H1 (cell line): ENCODE results near the gene MACROD2. TPM values are rescaled to one million over a fixed set of nuclear protein-coding genes. Genes with fewer than 3 reads are reported as not detected.

Experiments used
- CTCF ChIA-PET: fragments of 300-600 bp; sonication (Branson Sonifier 250); formaldehyde crosslinking; loops from one replicate; lab custom pipeline; 2021; ENCODE audit not compliant: partially characterized antibody; lab: Charles Lee
- POLR2A ChIA-PET: fragments of 300-600 bp; sonication (Branson Sonifier 250); formaldehyde crosslinking; loops from one replicate; lab custom pipeline; 2021; ENCODE audit warnings: inconsistent platforms; ENCODE audit not compliant: partially characterized antibody; lab: Charles Lee
- DNase-seq, 2 experiments: peaks; one replicate each; pipeline versions ENCODE4 v3.0.0 to v3.0.0-alpha.2; 2010 to 2022; ENCODE audit warnings: low spot score in 2 of 2, low read depth in 1 of 2, mixed read lengths in 1 of 2
- FAIRE-seq: peaks from 2 replicates; lab custom pipeline; 2011; peaks lifted over from hg19 to GRCh38; lab: Jason Lieb, UNC
- H2AFZ ChIP-seq: 2 replicates; pipeline ENCODE4 v1.8.1; 2012; ENCODE audit warnings: low read length, inconsistent platforms
- H2AK5ac ChIP-seq: 2 replicates; pipeline ENCODE4 v1.6.1; 2013; ENCODE audit warnings: low read depth, low read length
- H2BK120ac ChIP-seq: replicated peaks from 2 replicates; pipeline ENCODE3; 2013; ENCODE audit warnings: low read depth, low read length, inconsistent platforms
- H2BK12ac ChIP-seq: 2 replicates; pipeline ENCODE4 v1.6.1; 2013; ENCODE audit warnings: low read depth, low read length
- H2BK15ac ChIP-seq: 2 replicates; pipeline ENCODE4 v1.6.1; 2013; ENCODE audit warnings: low read length
- H2BK20ac ChIP-seq: 2 replicates; pipeline ENCODE4 v1.6.1; 2013; ENCODE audit warnings: low read length
- H2BK5ac ChIP-seq: 2 replicates; pipeline ENCODE4 v1.6.1; 2013; ENCODE audit warnings: low read depth, low read length
- H3K14ac ChIP-seq: 2 replicates; pipeline ENCODE4 v1.6.1; 2013; ENCODE audit warnings: inconsistent platforms; ENCODE audit not compliant: insufficient read length
- H3K18ac ChIP-seq: 2 replicates; pipeline ENCODE4 v1.6.1; 2013; ENCODE audit warnings: low read length; ENCODE audit errors: extremely low read depth
- H3K23ac ChIP-seq: 2 replicates; pipeline ENCODE4 v1.6.1; 2013; ENCODE audit warnings: inconsistent platforms; ENCODE audit not compliant: insufficient read length
- H3K23me2 ChIP-seq: 2 replicates; pipeline ENCODE4 v1.6.1; 2013; ENCODE audit warnings: low read depth, low read length
- H3K27ac ChIP-seq: 2 replicates; pipeline ENCODE4 v1.6.1; 2011; ENCODE audit warnings: low read depth, low read length, inconsistent platforms
- H3K27me3 ChIP-seq, 4 experiments: replicated peaks in 1 of 4; 1 replicate in 1 of 4; 2 replicates in 3 of 4; pipeline versions ENCODE4 v1.6.1 to v1.8.1; 2011 to 2013; ENCODE audit warnings: low read length in 3 of 4, mild to moderate bottlenecking in 3 of 4, inconsistent platforms in 2 of 4, mixed read lengths in 2 of 4, moderate library complexity in 1 of 4; ENCODE audit not compliant: control insufficient read depth in 3 of 4, insufficient read depth in 3 of 4; ENCODE audit errors: extremely low read depth in 1 of 4
- H3K36me3 ChIP-seq, 4 experiments: 2 replicates each; pipeline versions ENCODE4 v1.6.1 to v1.8.1; 2011 to 2013; ENCODE audit warnings: mild to moderate bottlenecking in 4 of 4, low read length in 3 of 4, moderate library complexity in 2 of 4, control low read depth in 1 of 4, inconsistent platforms in 1 of 4; ENCODE audit not compliant: insufficient read depth in 4 of 4, control insufficient read depth in 2 of 4
- H3K4ac ChIP-seq: replicated peaks from 2 replicates; pipeline ENCODE3; 2013; ENCODE audit warnings: low read length, low read depth, mixed read lengths, inconsistent platforms; ENCODE audit not compliant: insufficient read length
- H3K4me1 ChIP-seq, 4 experiments: replicated peaks in 1 of 4; 1 replicate in 1 of 4; 2 replicates in 3 of 4; pipeline versions ENCODE4 v1.6.1 to v1.8.1; 2011 to 2013; ENCODE audit warnings: low read length in 3 of 4, inconsistent platforms in 2 of 4, mixed read lengths in 1 of 4; ENCODE audit not compliant: insufficient read depth in 4 of 4, control insufficient read depth in 3 of 4
- H3K4me2 ChIP-seq, 2 experiments: 2 replicates each; pipeline versions ENCODE4 v1.6.1 to v1.8.1; 2011 to 2013; ENCODE audit warnings: low read depth in 2 of 2, low read length in 2 of 2, control low read depth in 1 of 2, inconsistent platforms in 1 of 2, mild to moderate bottlenecking in 1 of 2; ENCODE audit not compliant: insufficient read depth in 1 of 2
- H3K4me3 ChIP-seq, 4 experiments: fragments of 200-600, 300-600 bp in 1 of 4; sonication (generic), shearing (Covaris generic), sonication (Bioruptor Twin) in 1 of 4; 2 replicates each; pipeline versions ENCODE4 v1.5.1 to v1.8.1; 2011 to 2016; ENCODE audit warnings: low read length in 4 of 4, low read depth in 3 of 4, control low read depth in 2 of 4, inconsistent platforms in 2 of 4, mild to moderate bottlenecking in 2 of 4, mixed read lengths in 1 of 4, moderate library complexity in 1 of 4; ENCODE audit not compliant: insufficient read depth in 2 of 4; ENCODE audit errors: extremely low read depth in 1 of 4
- H3K56ac ChIP-seq: replicated peaks from 2 replicates; pipeline ENCODE3; 2013; ENCODE audit warnings: low read depth, mild to moderate bottlenecking, mixed read lengths, low read length, inconsistent platforms; ENCODE audit not compliant: insufficient read length
- H3K79me1 ChIP-seq: 2 replicates; pipeline ENCODE4 v1.6.1; 2013; ENCODE audit warnings: low read depth, low read length, control low read depth
- H3K79me2 ChIP-seq, 2 experiments: 2 replicates each; pipeline versions ENCODE4 v1.6.1 to v1.8.1; 2012 to 2013; ENCODE audit warnings: low read length in 2 of 2, mild to moderate bottlenecking in 2 of 2, inconsistent platforms in 1 of 2; ENCODE audit not compliant: insufficient read depth in 2 of 2, control insufficient read depth in 1 of 2
- H3K9ac ChIP-seq, 4 experiments: replicated peaks in 1 of 4; 1 replicate in 1 of 4; 2 replicates in 3 of 4; pipeline versions ENCODE4 v1.6.1 to v1.8.1; 2011 to 2013; ENCODE audit warnings: low read depth in 3 of 4, low read length in 3 of 4, control low read depth in 2 of 4, mild to moderate bottlenecking in 2 of 4, moderate library complexity in 2 of 4, inconsistent platforms in 1 of 4; ENCODE audit errors: extremely low read depth in 1 of 4
- H3K9me3 ChIP-seq, 2 experiments: 2 replicates each; pipeline versions ENCODE4 v1.6.1 to v1.8.1; 2012 to 2013; ENCODE audit warnings: mild to moderate bottlenecking in 2 of 2, moderate library complexity in 2 of 2, control low read depth in 1 of 2, inconsistent platforms in 1 of 2, low read depth in 1 of 2, low read length in 1 of 2, mixed read lengths in 1 of 2; ENCODE audit not compliant: insufficient read depth in 2 of 2
- H4K20me1 ChIP-seq, 2 experiments: replicated peaks in 1 of 2; 2 replicates each; pipeline versions ENCODE3 to v1.8.1; 2011 to 2013; ENCODE audit warnings: inconsistent platforms in 2 of 2, low read length in 2 of 2, mild to moderate bottlenecking in 1 of 2; ENCODE audit not compliant: insufficient read depth in 2 of 2, control insufficient read depth in 1 of 2
- H4K5ac ChIP-seq: 2 replicates; pipeline ENCODE4 v1.6.1; 2013; ENCODE audit warnings: low read length, low read depth, mixed read lengths, inconsistent platforms; ENCODE audit not compliant: insufficient read length
- H4K8ac ChIP-seq: 2 replicates; pipeline ENCODE4 v1.8.0; 2013; ENCODE audit warnings: mild to moderate bottlenecking, moderate library complexity, low read length, inconsistent platforms; ENCODE audit not compliant: insufficient read depth; ENCODE audit errors: extremely low read depth
- H4K91ac ChIP-seq: replicated peaks from 2 replicates; pipeline ENCODE3; 2013; ENCODE audit warnings: low read length, mixed read lengths, inconsistent platforms; ENCODE audit not compliant: insufficient read length
- JUND ChIP-seq: IDR thresholded peaks from 2 replicates; pipeline ENCODE4 v1.6.1; 2011; ENCODE audit warnings: mild to moderate bottlenecking, improper control_type of control experiment, low read length
- POLR2AphosphoS5 ChIP-seq: IDR thresholded peaks from 2 replicates; pipeline ENCODE4 v1.6.1; 2011; ENCODE audit warnings: low read depth, low read length
- WGBS, 2 experiments: shearing (Covaris generic) in 1 of 2; methylation state at CpG; one replicate each; pipeline versions ENCODE4 v1.1.6 to v1.1.7; 2013 to 2015; ENCODE audit warnings: low lambda C conversion rate in 2 of 2, mixed read lengths in 2 of 2, inconsistent platforms in 1 of 2, low coverage in 1 of 2, missing lambda C conversion rate in 1 of 2; ENCODE audit not compliant: insufficient replicate concordance in 2 of 2, insufficient coverage in 1 of 2, insufficient read length in 1 of 2; ENCODE audit errors: extremely low coverage in 1 of 2, missing lambda C conversion rate in 1 of 2; 5-methylcytosine and 5-hydroxymethylcytosine counted together
- polyA plus RNA-seq, 7 experiments: library from polyadenylated mRNA; depleted of rRNA in 3 of 7; stranded (reverse) in 5 of 7; unstranded in 2 of 7; fragments of >200 nt in 5 of 7; fragments of 200-250 nt in 2 of 7; gene quantifications; 1 replicate in 5 of 7; 2 replicates in 1 of 7; 4 replicates in 1 of 7; pipeline versions ENCODE4 v1.2.1 to v1.2.3, GENCODE V29; 2011 to 2013; ENCODE audit warnings: missing spikeins in 2 of 7, mixed read lengths in 2 of 7
- total RNA-seq: library from RNA; stranded (reverse); fragmentation: NEBNext Ultra II Directional; extraction: Animal tissue kit (Norgen Biotek cat#: 25700); gene quantifications from 2 replicates; pipeline ENCODE4 v1.2.1, GENCODE V29; 2021

The MACROD2 gene
- total and polyA plus RNA-seq, 2 of the 8 experiments (the other 6 are each of a cell fraction or from before 2014, with no cell fraction given), result 0.70 to 3.9 TPM

DNA sequence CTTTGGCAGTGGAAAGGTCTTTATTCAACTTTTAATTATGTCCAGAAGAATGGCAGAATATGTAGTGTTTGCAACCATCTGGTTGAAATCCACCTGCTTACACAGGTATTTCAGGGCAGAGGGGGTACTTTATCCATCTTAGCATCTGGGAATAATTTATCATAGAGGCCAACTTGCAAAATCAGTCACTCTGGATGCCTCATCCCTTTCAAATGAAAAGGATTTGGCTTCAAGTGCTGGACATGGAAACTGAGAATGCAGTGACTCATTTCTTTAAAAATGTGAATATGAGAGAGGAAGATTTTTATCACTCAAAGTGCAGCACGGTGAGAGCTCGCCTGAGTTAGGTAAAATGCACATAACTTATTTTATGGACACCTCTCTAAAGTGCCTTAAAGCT, 1819.6 kb downstream of the MACROD2 start:
- TF ChIP-seq POLR2AphosphoS5 (no peak), JUND (no peak)
- Histone ChIP-seq H4K8ac (no peak overlapping the region), H3K9me3 (no peaks in the 10 kb centered on the region), H3K27ac (no peak overlapping the region), H3K14ac (no peak overlapping the region), H3K27me3 (no peaks in the 10 kb centered on the region), H2BK5ac (no peak overlapping the region), H2BK120ac (no peak overlapping the region), H3K4me1 (peaks cover 0 to 9% (median 7%) of the 10 kb centered on the region in 4 experiments; a peak in 3 of 7 replicates), H2AFZ (no peak overlapping the region), H2BK12ac (no peak overlapping the region), H3K18ac (no peak overlapping the region), H3K79me1 (no peaks in the 10 kb centered on the region), H4K5ac (no peak overlapping the region), H3K4ac (no peak overlapping the region), H3K23me2 (no peaks in the 10 kb centered on the region), H4K20me1 (no peaks in the 10 kb centered on the region), H3K79me2 (no peaks in the 10 kb centered on the region), H3K36me3 (no peaks in the 10 kb centered on the region), H3K56ac (no peak overlapping the region), H2AK5ac (no peak overlapping the region), H3K23ac (no peak overlapping the region), H2BK15ac (no peak overlapping the region), H2BK20ac (no peak overlapping the region), H3K9ac (no peak overlapping the region), H4K91ac (no peak overlapping the region), H3K4me2 (no peak overlapping the region), H3K4me3 (no peak overlapping the region)
- ChIA-PET POLR2A (no interaction called here), CTCF (interaction anchor here (0.7 kb wide), 1 partner anchor 87 kb away, joined by 3 read pairs; no protein-coding TSS in a partner anchor)
- FAIRE-seq (no peak), DNase-seq (no peak)
- WGBS, 2 experiments, result 95% methylated on average over 2 of the region's 2 CpGs; no CpG with 5 or more reads in 1 of the 2 experiments
